HEK293 (cell line): ENCODE measurements around the gene MCU.

Experiments
- CTCF ChIP-seq: fragments of 450-650 bp; formaldehyde crosslinking; IDR thresholded peaks from 2 replicates; pipeline ENCODE4 v1.5.1; 2016; ENCODE audit warnings: missing biosample characterization, missing genetic modification characterization
- GLI4 ChIP-seq: fragments of 450-650 bp; formaldehyde crosslinking; IDR thresholded peaks from 2 replicates; pipeline ENCODE4 v1.5.1; 2016; ENCODE audit warnings: missing biosample characterization, missing genetic modification characterization
- KLF9 ChIP-seq: fragments of 450-650 bp; formaldehyde crosslinking; IDR thresholded peaks from 2 replicates; pipeline ENCODE4 v1.5.1; 2016; ENCODE audit warnings: missing biosample characterization, missing genetic modification characterization, low read depth
- REST ChIP-seq: fragments of 450-650 bp; formaldehyde crosslinking; IDR thresholded peaks from 2 replicates; pipeline ENCODE4 v1.5.1; 2016; ENCODE audit warnings: missing biosample characterization, missing genetic modification characterization
- SCRT2 ChIP-seq: fragments of 450-650 bp; formaldehyde crosslinking; IDR thresholded peaks from 2 replicates; pipeline ENCODE4 v1.5.1; 2016; ENCODE audit warnings: missing biosample characterization, missing genetic modification characterization
- ZBTB1 ChIP-seq: fragments of 450-650 bp; formaldehyde crosslinking; IDR thresholded peaks from 2 replicates; pipeline ENCODE4 v1.5.1; 2016; ENCODE audit warnings: missing biosample characterization, missing genetic modification characterization
- ZBTB8A ChIP-seq: fragments of 450-650 bp; formaldehyde crosslinking; IDR thresholded peaks from 2 replicates; pipeline ENCODE4 v1.5.1; 2016; ENCODE audit warnings: missing biosample characterization, missing genetic modification characterization
- ZNF121 ChIP-seq: fragments of 450-650 bp; formaldehyde crosslinking; IDR thresholded peaks from 2 replicates; pipeline ENCODE4 v1.5.1; 2016; ENCODE audit warnings: missing biosample characterization, missing genetic modification characterization
- ZNF18 ChIP-seq: fragments of 450-650 bp; formaldehyde crosslinking; IDR thresholded peaks from 2 replicates; pipeline ENCODE4 v1.5.1; 2016; ENCODE audit warnings: missing biosample characterization, missing genetic modification characterization
- ZNF24 ChIP-seq: fragments of 450-650 bp; formaldehyde crosslinking; IDR thresholded peaks from 2 replicates; pipeline ENCODE4 v1.5.1; 2016; ENCODE audit warnings: missing biosample characterization, missing genetic modification characterization
- ZNF404 ChIP-seq: fragments of 450-650 bp; formaldehyde crosslinking; IDR thresholded peaks from 2 replicates; pipeline ENCODE4 v1.5.1; 2017; ENCODE audit warnings: missing biosample characterization, missing genetic modification characterization
- ZNF585B ChIP-seq: fragments of 450-650 bp; formaldehyde crosslinking; IDR thresholded peaks from 2 replicates; pipeline ENCODE4 v1.5.1; 2016; ENCODE audit warnings: missing biosample characterization, missing genetic modification characterization
- ZNF660 ChIP-seq: fragments of 450-650 bp; IDR thresholded peaks from 2 replicates; pipeline ENCODE4 v1.5.1; 2018; ENCODE audit warnings: missing biosample characterization, mild to moderate bottlenecking, missing genetic modification characterization
- ZSCAN5A ChIP-seq: fragments of 450-650 bp; formaldehyde crosslinking; IDR thresholded peaks from 2 replicates; pipeline ENCODE4 v1.5.1; 2016; ENCODE audit warnings: missing biosample characterization, missing genetic modification characterization

GRCh38 chr10:72742092-72742491, 50.1 kb downstream of the MCU start:
- TF ChIP-seq KLF9 (tag by site-specific recombination) (no peak), REST (tag by site-specific recombination) (no peak), ZNF660 (tag by site-specific recombination) (no peak), ZNF18 (tag by site-specific recombination) (no peak), ZNF585B (tag by site-specific recombination) (no peak), ZNF24 (no peak), SCRT2 (tag by site-specific recombination) (no peak), CTCF (tag by site-specific recombination) (no peak), GLI4 (tag by site-specific recombination) (no peak), ZNF121 (tag by site-specific recombination) (no peak), ZBTB8A (tag by site-specific recombination) (no peak), ZSCAN5A (tag by site-specific recombination) (no peak), ZBTB1 (tag by site-specific recombination) (no peak), ZNF404 (tag by site-specific recombination) (no peak)
